VCaP (cell line): Measurements from ENCODE around the gene PLA2G7.

Experiments used
- H3K27ac ChIP-seq: fragments of 450-650 bp; 2 replicates; pipeline ENCODE4 v1.5.1; 2017
- TF ChIP-seq, protein P1 (sequence below): fragments of 450-650 bp; conservative IDR thresholded peaks from 2 replicates; pipeline ENCODE4 v1.5.1; 2017; ENCODE audit warnings: mild to moderate bottlenecking, moderate library complexity

PLA2G7 gene

DNA sequence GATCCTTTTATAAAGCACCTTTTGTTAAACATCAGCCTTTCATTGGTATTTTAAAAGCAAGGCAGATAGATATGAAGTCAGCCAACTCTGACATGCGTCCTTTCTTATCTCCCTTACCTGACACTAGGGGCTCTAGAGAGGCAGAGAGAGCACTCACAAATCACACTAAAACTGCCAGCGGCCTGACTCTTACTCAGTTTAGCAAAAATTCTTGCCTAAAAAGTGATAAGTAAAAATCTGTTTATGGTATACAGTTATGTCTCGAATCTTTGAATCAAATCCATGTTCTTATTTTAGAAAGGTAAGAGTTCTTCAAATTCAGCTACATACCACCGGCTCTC is 57.9 kb downstream of the PLA2G7 start:
- TF ChIP-seq, protein P1, sequence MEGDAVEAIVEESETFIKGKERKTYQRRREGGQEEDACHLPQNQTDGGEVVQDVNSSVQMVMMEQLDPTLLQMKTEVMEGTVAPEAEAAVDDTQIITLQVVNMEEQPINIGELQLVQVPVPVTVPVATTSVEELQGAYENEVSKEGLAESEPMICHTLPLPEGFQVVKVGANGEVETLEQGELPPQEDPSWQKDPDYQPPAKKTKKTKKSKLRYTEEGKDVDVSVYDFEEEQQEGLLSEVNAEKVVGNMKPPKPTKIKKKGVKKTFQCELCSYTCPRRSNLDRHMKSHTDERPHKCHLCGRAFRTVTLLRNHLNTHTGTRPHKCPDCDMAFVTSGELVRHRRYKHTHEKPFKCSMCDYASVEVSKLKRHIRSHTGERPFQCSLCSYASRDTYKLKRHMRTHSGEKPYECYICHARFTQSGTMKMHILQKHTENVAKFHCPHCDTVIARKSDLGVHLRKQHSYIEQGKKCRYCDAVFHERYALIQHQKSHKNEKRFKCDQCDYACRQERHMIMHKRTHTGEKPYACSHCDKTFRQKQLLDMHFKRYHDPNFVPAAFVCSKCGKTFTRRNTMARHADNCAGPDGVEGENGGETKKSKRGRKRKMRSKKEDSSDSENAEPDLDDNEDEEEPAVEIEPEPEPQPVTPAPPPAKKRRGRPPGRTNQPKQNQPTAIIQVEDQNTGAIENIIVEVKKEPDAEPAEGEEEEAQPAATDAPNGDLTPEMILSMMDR: peak; percentile 49
- H3K27ac ChIP-seq: no peak overlapping the region

DNA sequence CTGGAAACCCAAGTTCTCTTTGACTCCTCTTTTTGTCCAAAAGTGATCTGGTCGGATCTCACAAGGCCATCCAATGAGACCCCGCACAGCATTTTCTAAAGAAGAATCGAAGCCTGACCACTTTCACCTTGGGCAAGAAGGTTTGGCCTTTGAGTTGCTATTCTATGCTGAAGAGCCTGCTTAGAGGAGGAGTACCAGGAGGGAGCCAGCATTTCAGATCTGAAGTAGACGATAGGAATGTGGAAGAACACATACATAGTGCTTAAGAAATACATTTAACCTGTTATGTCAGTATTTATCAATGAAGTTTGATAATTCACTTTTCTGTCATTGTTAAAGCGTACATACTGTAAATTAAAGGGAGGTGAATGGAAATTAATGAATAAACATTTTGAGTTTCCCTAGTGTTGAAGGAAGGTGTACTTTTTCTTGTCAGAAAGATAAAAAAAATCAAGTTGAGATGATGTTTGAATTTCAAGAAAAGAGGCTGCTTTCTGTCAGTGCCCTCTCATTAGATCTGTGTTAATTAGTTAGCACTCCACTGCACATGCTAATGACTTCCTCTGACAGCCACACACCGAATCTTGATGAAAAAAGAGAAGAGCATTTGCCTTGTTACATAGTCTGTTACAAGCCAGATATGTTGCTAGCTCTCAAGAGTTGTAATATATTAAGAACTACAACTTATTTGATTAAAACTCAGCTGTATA is 58.4 kb downstream of the PLA2G7 start:
- TF ChIP-seq, protein P1: no peak
- H3K27ac ChIP-seq: no peak overlapping the region

DNA sequence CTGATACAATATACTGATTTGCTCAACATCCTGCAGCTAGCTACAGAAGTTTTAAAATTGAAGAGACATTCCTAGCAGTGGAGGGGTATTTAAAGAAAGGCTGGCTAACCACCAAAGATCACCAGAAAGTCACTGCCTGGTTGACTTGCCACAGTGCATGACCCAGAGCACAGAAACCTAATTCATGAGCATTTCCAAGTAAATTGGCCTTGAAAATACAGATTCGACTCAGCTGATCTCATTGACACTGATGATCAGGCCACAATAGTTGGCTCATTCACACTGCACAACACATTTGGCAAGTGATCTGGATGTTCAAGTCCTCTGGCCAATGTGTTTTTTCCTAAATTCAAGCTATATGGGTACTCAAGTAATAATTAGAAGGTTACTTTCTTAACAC is 60.8 kb downstream of the PLA2G7 start:
- no peak overlapping the region for H3K27ac ChIP-seq
- TF ChIP-seq, protein P1: no peak

DNA sequence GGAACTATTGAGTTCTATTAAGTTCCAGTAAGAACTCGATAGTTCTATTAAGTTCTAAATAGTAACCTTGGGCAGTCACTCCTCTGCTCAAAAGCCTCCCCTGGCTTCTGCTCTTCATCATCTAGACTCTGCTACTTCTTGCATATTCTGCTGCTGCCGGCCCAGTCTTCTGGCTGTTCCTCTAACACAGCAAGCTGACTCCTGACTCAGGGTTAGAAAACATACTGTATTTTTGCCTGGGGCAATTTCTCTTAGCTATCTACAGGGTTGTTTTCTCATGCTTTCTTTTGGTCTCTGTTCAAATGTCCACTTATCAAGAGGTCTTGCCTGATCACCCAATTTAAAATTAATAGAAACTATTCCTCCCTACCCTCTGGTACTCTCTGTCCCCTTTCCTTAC is 67.8 kb downstream of the PLA2G7 start:
- TF ChIP-seq, protein P1: no peak
- no peak overlapping the region for H3K27ac ChIP-seq

- H3K27ac ChIP-seq: no peak overlapping the region
- TF ChIP-seq, protein P1: no peak
Observed at GRCh38 chr6:46661483-46661882, 73.7 kb downstream of the PLA2G7 start.

GRCh38 chr6:46657642-46658041 is 77.5 kb downstream of the PLA2G7 start:
- H3K27ac ChIP-seq: peak overlapping the region; percentile 39
- TF ChIP-seq, protein P1: no peak

- TF ChIP-seq, protein P1: peak; percentile 25; the same call in 1 of the 2 replicates
- H3K27ac ChIP-seq: no peak overlapping the region
Observed at GRCh38 chr6:46655803-46656202, 79.4 kb downstream of the PLA2G7 start.
